Measurements from ENCODE around the gene C11orf86.
A peak's percentile ranks its signal among the peaks of the same experiment; 100 is the strongest.

C11orf86 gene

GRCh38 chr11:66937193-66937733 lies 37.8 kb upstream of the C11orf86 start:
- TF ChIP-seq CTCF (IDR thresholded peaks at IDR 0.05; ENCODE audit: low read depth, low read length) = no peak

GRCh38 chr11:66938582-66939135 lies 36.4 kb upstream of the C11orf86 start:
- no peak for DNase-seq (ENCODE audit: low read depth in 2 of 2)
- TF ChIP-seq CTCF (IDR thresholded peaks at IDR 0.05; ENCODE audit: low read depth, low read length) = no peak
- no peak overlapping the region for H3K4me3 ChIP-seq (replicated peaks in 1 of 2; ENCODE audit: low read depth in 2 of 2, low read length in 2 of 2)

More at GRCh38 chr11:66937193-66937733, 37.8 kb upstream of the C11orf86 start:
- no peak for DNase-seq (ENCODE audit: low read depth in 2 of 2)
- H3K4me3 ChIP-seq (replicated peaks in 1 of 2; ENCODE audit: low read depth in 2 of 2, low read length in 2 of 2) = no peak overlapping the region

DNA sequence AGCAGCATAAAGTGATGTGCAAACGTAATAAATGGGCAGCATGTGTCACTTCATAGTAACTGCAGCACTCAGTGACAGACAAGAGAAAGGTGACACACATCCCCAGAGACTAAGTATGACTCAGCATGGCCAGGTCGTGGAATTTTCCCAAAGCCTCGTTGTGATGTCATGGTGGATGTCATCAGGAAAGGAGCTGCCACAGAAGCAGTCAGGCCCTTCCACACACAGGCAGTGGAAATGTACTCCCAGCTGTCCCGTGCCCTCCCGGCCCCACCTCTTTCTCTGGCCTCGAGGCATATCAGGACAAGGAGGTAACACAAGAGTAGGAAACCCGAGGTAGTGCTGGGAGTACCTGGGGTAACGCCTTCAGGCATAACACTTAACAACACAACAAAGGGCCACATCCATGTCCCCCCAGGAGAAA lies 25.0 kb upstream of the C11orf86 start:
- DNase-seq (ENCODE audit: low read depth in 2 of 2) = peak; percentile 67 to 90
- no peak overlapping the region for H3K4me3 ChIP-seq (replicated peaks in 1 of 2; ENCODE audit: low read depth in 2 of 2, low read length in 2 of 2)
- no peak for TF ChIP-seq CTCF (IDR thresholded peaks at IDR 0.05; ENCODE audit: low read depth, low read length)

DNA sequence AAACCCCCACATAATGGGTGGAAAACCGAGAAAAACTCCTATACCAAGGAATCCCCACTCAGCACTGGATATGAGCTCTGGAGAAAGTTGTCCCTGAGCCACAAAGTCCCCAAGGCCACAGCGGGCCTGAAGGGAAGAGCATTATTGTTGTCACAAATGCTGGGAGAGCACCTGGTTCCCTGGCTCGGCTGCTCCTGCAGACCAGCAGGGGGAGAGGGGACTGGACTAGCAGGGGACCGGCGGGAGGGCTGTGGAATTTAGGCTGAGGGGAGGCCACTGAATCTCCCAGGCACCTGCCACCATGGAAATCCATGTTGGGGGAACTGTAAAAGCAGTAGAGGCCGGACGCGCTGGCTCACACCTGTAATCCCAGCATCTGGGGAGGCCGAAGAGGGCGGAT lies 24.0 kb upstream of the C11orf86 start:
- no peak overlapping the region for H3K4me3 ChIP-seq (replicated peaks in 1 of 2; ENCODE audit: low read depth in 2 of 2, low read length in 2 of 2)
- TF ChIP-seq CTCF (IDR thresholded peaks at IDR 0.05; ENCODE audit: low read depth, low read length) = no peak
- no peak for DNase-seq (ENCODE audit: low read depth in 2 of 2)

- TF ChIP-seq CTCF (IDR thresholded peaks at IDR 0.05; ENCODE audit: low read depth, low read length) = no peak
- H3K4me3 ChIP-seq (replicated peaks in 1 of 2; ENCODE audit: low read depth in 2 of 2, low read length in 2 of 2) = no peak overlapping the region
- DNase-seq (ENCODE audit: low read depth in 2 of 2) = peak in 1 of 2 donors; percentile 53
These were observed 23.2 kb upstream of the C11orf86 start for GRCh38 chr11:66951927-66952337.

DNA sequence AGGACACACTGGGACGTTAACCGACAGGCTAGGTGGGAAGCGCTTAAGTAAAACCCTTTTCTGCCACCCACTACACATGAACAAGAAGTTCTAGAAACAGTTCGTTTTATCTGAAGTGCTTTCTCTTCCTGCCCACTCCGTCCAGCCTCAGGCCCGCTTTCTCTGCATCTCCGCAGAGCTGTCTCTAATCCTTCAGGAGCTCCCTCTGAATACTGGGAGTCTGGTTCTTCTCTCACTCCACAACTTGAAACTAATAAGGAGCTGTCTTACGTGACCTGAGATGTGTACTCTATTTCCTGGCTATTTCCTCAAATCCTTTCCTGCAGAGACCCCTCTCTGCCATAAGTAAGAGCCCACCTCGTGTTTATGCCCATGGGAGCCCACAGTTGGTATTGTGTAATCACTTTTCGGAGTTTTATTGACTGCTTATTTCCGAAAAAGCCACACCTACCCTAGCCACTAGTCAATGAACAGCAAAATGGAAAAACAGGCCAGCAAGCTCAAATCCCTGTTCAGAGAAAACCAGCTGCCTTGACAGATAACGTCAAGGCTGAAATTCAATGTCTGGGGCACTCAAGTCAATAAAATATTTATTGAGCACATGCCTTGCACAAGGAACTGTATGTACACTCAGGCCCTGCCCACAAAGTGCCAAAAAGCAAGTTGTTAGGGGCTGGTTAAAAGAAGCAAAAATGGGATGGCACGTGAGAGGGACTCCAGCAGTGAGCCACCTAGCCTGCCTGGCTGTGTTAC lies 21.8 kb upstream of the C11orf86 start:
- DNase-seq (ENCODE audit: low read depth in 2 of 2) = no peak
- TF ChIP-seq CTCF (IDR thresholded peaks at IDR 0.05; ENCODE audit: low read depth, low read length) = no peak
- no peak overlapping the region for H3K4me3 ChIP-seq (replicated peaks in 1 of 2; ENCODE audit: low read depth in 2 of 2, low read length in 2 of 2)
